NCI-H1436 (cell line): ENCODE data around the gene TBX1.

Experiments
- DNase-seq: peaks from one replicate; lab custom pipeline; 2025; lab: John Stamatoyannopoulos, UW

TBX1 gene

DNA sequence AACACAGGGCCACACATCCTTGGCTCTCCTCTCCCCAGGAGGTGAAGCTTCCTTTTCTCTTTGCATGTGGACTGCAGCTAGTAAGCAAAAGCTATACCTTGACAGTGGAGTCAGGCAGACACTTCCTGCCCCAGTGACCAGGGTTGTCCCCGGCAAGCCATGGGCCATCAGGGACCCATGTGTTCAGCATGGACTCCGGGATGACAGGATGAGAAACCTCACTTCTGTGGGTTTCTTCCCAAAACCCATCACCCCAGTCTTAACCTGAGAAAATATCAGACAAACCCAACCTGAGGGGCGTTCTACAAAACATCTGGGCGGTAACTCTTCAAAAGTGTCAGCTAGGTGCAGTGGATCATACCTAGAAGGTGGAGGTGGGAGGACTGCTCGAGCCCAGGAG lies 53.9 kb downstream of the TBX1 start:
- DNase-seq, result no peak

DNA sequence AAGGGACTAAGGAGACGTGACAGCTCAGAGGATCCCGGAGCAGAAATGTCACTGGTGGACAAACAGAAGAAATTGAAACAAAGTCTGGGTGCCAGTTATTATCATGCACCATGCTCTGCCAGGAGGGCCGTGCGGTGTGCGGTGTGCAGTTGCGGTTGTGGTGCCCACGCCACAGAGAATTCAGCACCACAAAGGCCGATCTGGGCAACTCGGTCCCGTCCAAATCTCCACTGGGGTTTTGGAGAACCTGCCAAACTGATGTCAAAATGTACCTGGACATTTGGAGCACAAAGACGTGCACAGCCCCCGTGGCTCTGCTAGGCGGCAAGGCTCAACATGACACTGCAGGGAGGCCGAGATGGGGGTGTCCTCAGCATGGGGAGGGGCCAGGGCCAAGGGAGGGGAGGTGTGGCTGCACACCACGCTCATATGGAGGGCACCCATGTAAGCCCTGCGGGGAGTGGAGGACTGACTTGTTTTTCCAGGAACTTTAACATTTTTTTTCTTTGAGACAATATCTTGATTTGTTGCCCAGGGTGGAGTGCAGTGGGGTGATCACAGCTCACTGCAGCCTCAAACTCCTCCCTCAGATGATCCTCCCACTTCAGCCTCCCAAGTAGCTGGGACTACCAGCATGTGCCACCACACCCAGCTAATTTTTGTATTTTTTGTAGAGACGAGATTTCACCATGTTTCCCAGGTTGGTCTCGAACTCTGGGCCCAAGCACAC lies 54.7 kb downstream of the TBX1 start:
- DNase-seq, result no peak

DNA sequence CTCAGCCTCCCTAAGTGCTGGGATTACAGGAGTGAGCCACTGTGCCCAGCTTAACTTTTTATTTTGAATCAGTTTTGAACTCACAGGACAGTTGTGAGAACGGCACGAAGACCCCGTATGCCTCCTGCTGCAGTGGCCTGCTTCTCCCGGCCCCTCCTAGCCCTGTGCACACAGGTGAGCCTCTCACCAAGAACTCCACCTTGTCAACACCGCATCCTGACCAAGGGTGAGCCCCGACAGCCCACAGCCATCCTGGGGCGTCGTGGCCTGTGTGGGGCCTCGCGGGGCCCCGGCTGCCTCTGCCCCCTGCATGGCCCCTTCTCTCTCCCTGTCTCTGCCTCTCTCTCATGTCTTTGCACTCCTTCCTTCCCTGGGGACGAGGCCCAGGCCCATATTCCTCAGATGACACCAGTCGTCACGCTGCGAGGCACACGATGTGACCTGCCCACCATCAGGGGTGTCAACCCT lies 55.3 kb downstream of the TBX1 start:
- no peak for DNase-seq

DNA sequence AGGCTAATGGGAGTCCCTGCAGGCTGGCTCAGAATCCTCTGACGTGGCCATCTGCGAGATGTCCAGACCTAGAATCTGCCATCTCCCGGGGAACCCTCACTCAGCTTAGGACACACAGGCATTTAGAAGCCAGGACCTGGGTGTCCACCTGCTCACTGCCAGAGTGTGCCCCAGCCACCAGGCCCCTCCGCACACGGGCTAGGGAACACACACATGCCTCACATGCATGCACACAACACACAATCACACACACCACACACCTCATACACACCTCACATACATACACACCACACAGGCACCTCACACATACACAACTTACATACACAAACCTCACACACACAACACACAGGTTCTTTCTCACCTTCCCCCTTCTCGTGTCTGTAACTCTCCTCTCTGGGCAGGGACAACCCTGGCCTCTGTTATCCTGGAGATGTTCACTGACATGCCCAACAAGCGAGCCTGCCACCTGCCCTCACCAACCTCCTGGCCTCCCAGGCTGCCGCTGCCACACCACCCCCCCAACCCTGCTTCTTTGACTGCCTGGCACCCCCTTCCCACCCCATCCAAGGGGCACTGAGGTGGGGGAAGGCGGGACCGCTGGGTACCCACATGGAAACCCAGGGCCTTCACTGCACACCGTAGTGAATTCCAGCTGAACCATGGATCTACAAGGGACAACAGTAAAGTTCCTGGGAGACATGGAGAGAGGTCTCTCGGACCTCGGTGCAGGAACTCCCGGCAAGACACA lies 56.0 kb downstream of the TBX1 start:
- no peak for DNase-seq
